GM23338 (cell line): ENCODE measurements around the gene OR5B21. TPM values are rescaled to one million over a fixed set of nuclear protein-coding genes. Genes with fewer than 3 reads are reported as not detected.

Experiments
- ATAC-seq: fragments of 200-7000 bp; cut with Tn5 transposase; 3 replicates; pipeline ENCODE4 v1.9.1; 2020
- DNase-seq: peaks from one replicate; pipeline ENCODE4 v3.0.0-alpha.2; 2015; ENCODE audit warnings: low spot score
- H2AFZ ChIP-seq: fragments of 200-600 bp; sonication (generic); 2 replicates; pipeline ENCODE4 v1.8.0; 2016; ENCODE audit warnings: antibody characterized with exemption, mild to moderate bottlenecking, moderate library complexity
- H3F3A ChIP-seq: fragments of 200-600 bp; sonication (generic); replicated peaks from 2 replicates; pipeline ENCODE4 v1.8.0; 2017; ENCODE audit warnings: antibody characterized with exemption, mixed run types, low read depth
- H3K27ac ChIP-seq: fragments of 200-600 bp; sonication (generic); 2 replicates; pipeline ENCODE4 v1.6.1; 2016; ENCODE audit warnings: low read depth
- H3K27me3 ChIP-seq: fragments of 200-600 bp; sonication (generic); 2 replicates; pipeline ENCODE4 v1.8.0; 2016; ENCODE audit warnings: mild to moderate bottlenecking, mixed run types, moderate library complexity; ENCODE audit not compliant: insufficient read depth
- H3K36me3 ChIP-seq: fragments of 200-600 bp; sonication (generic); 2 replicates; pipeline ENCODE4 v1.8.0; 2016; ENCODE audit warnings: mild to moderate bottlenecking; ENCODE audit not compliant: insufficient read depth
- H3K4me1 ChIP-seq: fragments of 200-600 bp; sonication (generic); 2 replicates; pipeline ENCODE4 v1.8.0; 2016; ENCODE audit warnings: mild to moderate bottlenecking, moderate library complexity; ENCODE audit not compliant: insufficient read depth
- H3K4me2 ChIP-seq: fragments of 200-600 bp; sonication (generic); 2 replicates; pipeline ENCODE4 v1.7.1; 2017; ENCODE audit warnings: mixed run types
- H3K4me3 ChIP-seq: fragments of 200-600 bp; sonication (generic); 2 replicates; pipeline ENCODE4 v1.6.1; 2016; ENCODE audit warnings: mixed run types
- H3K79me2 ChIP-seq: fragments of 200-600 bp; sonication (generic); replicated peaks from 2 replicates; pipeline ENCODE4 v1.8.0; 2017; ENCODE audit warnings: mild to moderate bottlenecking; ENCODE audit not compliant: insufficient read depth
- H3K9me2 ChIP-seq: fragments of 200-600 bp; sonication (generic); 2 replicates; pipeline ENCODE4 v1.8.0; 2017; ENCODE audit not compliant: insufficient read depth
- H4K20me1 ChIP-seq: fragments of 200-600 bp; sonication (generic); replicated peaks from 2 replicates; pipeline ENCODE4 v1.8.0; 2017; ENCODE audit warnings: mild to moderate bottlenecking; ENCODE audit not compliant: insufficient read depth
- H3K27ac Mint-ChIP-seq: 2 replicates; pipeline ENCODE4 v1.8.0; 2020; ENCODE audit warnings: inconsistent platforms, mild to moderate bottlenecking, moderate library complexity, mixed read lengths
- H3K27me3 Mint-ChIP-seq: 3 replicates; pipeline ENCODE4 v1.8.0; 2022; ENCODE audit warnings: low read depth, mild to moderate bottlenecking, moderate library complexity, mixed read lengths, inconsistent platforms; ENCODE audit not compliant: insufficient read depth, poor library complexity
- H3K36me3 Mint-ChIP-seq: 3 replicates; pipeline ENCODE4 v1.8.0; 2021; ENCODE audit warnings: low read depth, mild to moderate bottlenecking, inconsistent platforms, moderate library complexity, mixed read lengths
- H3K4me1 Mint-ChIP-seq: 3 replicates; pipeline ENCODE4 v1.8.0; 2020; ENCODE audit warnings: mild to moderate bottlenecking, inconsistent platforms, mixed read lengths
- H3K4me3 Mint-ChIP-seq: 3 replicates; pipeline ENCODE4 v1.8.0; 2021; ENCODE audit warnings: moderate library complexity, mild to moderate bottlenecking, inconsistent platforms, mixed read lengths
- H3K9me3 Mint-ChIP-seq: 3 replicates; pipeline ENCODE4 v1.8.0; 2020; ENCODE audit warnings: moderate library complexity, mild to moderate bottlenecking, inconsistent platforms, mixed read lengths
- CREB1 ChIP-seq: fragments of 250-450 bp; sonication (Bioruptor Pico); IDR thresholded peaks from 2 replicates; pipeline ENCODE4 v1.5.0; 2020; ENCODE audit warnings: low read depth, mild to moderate bottlenecking, moderate library complexity
- CTCF ChIP-seq, 2 experiments: fragments of 200-600 bp in 1 of 2; sonication (generic) in 1 of 2; conservative IDR thresholded peaks; 2 replicates each; pipeline versions ENCODE4 v1.5.1 to v1.6.1; 2016 to 2017; ENCODE audit warnings: antibody characterized with exemption in 2 of 2, low read depth in 2 of 2, mild to moderate bottlenecking in 2 of 2, moderate library complexity in 1 of 2
- EZH2phosphoT487 ChIP-seq: fragments of 200-600 bp; sonication (generic); IDR thresholded peaks from one replicate; pipeline ENCODE4 v1.8.1; 2018; ENCODE audit warnings: antibody characterized with exemption; ENCODE audit not compliant: unreplicated experiment
- JUNB ChIP-seq: IDR thresholded peaks from one replicate; pipeline ENCODE4 v1.6.1; 2016; ENCODE audit warnings: antibody characterized with exemption; ENCODE audit not compliant: unreplicated experiment
- NANOG ChIP-seq: IDR thresholded peaks from 2 replicates; pipeline ENCODE4 v1.6.1; 2016; ENCODE audit warnings: antibody characterized with exemption, borderline replicate concordance
- POLR2AphosphoS5 ChIP-seq: IDR thresholded peaks from 2 replicates; pipeline ENCODE4 v1.6.1; 2016; ENCODE audit warnings: antibody characterized with exemption, low read depth
- STAT1 ChIP-seq: IDR thresholded peaks from one replicate; pipeline ENCODE4 v1.6.1; 2016; ENCODE audit warnings: antibody characterized with exemption; ENCODE audit not compliant: unreplicated experiment
- ZNF114 ChIP-seq: fragments of 250-450 bp; sonication (Bioruptor Pico); IDR thresholded peaks from 2 replicates; pipeline ENCODE4 v1.5.0; 2020; ENCODE audit warnings: mild to moderate bottlenecking, moderate library complexity
- ZNF331 ChIP-seq: fragments of 250-450 bp; sonication (Bioruptor Pico); IDR thresholded peaks from 2 replicates; pipeline ENCODE4 v1.5.0; 2020; ENCODE audit warnings: low read depth, mild to moderate bottlenecking, moderate library complexity
- polyA plus RNA-seq: library from polyadenylated mRNA; unstranded; fragments of >200 nt; fragmentation: Nextera tagmentation; extraction: Ambion mirVana; gene quantifications from 2 replicates; pipeline ENCODE4 v1.2.1, GENCODE V29; 2016
- total RNA-seq: library from RNA; depleted of rRNA; stranded (reverse); fragments of >200 nt; shearing (Covaris generic); gene quantifications from 2 replicates; pipeline ENCODE4 v1.2.3, GENCODE V29; 2014
- TF ChIP-seq, protein P1 (sequence below): IDR thresholded peaks from 2 replicates; pipeline ENCODE4 v1.6.1; 2016; ENCODE audit warnings: antibody characterized with exemption
- TF ChIP-seq, protein P2 (sequence below): fragments of 250-450 bp; sonication (Bioruptor Pico); IDR thresholded peaks from 2 replicates; pipeline ENCODE4 v1.5.0; 2020; ENCODE audit warnings: mild to moderate bottlenecking, moderate library complexity

The OR5B21 gene
- total and polyA plus RNA-seq, 2 experiments from 2014 or later, result not detected

DNA sequence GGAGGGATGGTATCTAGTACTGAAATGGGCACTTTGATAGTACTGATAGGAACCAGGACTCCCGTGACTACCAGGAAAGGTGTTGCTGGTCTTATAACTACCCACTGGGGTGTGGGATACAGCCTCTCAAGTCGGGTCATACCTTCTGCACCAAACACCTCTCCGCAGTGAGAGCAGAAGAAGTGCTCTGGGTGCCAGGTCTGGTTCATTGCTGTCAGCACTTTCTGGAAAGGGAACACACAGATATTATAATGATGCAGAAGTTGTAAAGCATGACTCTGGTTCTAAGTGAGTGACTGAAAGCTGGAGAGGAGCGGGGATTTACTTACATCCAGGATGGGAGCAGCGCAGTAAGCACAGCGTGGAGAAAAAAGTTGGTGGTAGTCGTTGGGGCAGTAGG lies 41.7 kb upstream of the OR5B21 start:
- Mint-ChIP-seq H3K4me3 (no peak overlapping the region), H3K36me3 (no peaks in the 10 kb centered on the region), H3K9me3 (no peaks in the 10 kb centered on the region), H3K4me1 (no peaks in the 10 kb centered on the region), H3K27me3 (no peaks in the 10 kb centered on the region), H3K27ac (no peak overlapping the region)
- Histone ChIP-seq H3K4me3 (no peak overlapping the region), H2AFZ (no peak overlapping the region), H3K9me2 (peaks cover 4% of the 10 kb centered on the region; the same call in 1 of the 2 replicates), H3K27me3 (no peaks in the 10 kb centered on the region), H3K27ac (no peak overlapping the region), H3K4me1 (no peaks in the 10 kb centered on the region), H3K79me2 (no peaks in the 10 kb centered on the region), H3K36me3 (no peaks in the 10 kb centered on the region), H3K4me2 (no peak overlapping the region), H3F3A (no peaks in the 10 kb centered on the region), H4K20me1 (no peaks in the 10 kb centered on the region)
- ATAC-seq (no peak), DNase-seq (no peak)
- TF ChIP-seq EZH2phosphoT487 (no peak), JUNB (no peak), NANOG (no peak), ZNF331 (CRISPR knock-in tag) (no peak), CTCF (conservative IDR thresholded peaks at IDR 0.05; ENCODE audit: low read depth in 2 of 2) (no peak), CREB1 (CRISPR knock-in tag) (no peak), STAT1 (no peak), ZNF114 (no peak), POLR2AphosphoS5 (no peak)
- TF ChIP-seq, protein P1, sequence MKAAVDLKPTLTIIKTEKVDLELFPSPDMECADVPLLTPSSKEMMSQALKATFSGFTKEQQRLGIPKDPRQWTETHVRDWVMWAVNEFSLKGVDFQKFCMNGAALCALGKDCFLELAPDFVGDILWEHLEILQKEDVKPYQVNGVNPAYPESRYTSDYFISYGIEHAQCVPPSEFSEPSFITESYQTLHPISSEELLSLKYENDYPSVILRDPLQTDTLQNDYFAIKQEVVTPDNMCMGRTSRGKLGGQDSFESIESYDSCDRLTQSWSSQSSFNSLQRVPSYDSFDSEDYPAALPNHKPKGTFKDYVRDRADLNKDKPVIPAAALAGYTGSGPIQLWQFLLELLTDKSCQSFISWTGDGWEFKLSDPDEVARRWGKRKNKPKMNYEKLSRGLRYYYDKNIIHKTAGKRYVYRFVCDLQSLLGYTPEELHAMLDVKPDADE, result no peak
- TF ChIP-seq, protein P2, sequence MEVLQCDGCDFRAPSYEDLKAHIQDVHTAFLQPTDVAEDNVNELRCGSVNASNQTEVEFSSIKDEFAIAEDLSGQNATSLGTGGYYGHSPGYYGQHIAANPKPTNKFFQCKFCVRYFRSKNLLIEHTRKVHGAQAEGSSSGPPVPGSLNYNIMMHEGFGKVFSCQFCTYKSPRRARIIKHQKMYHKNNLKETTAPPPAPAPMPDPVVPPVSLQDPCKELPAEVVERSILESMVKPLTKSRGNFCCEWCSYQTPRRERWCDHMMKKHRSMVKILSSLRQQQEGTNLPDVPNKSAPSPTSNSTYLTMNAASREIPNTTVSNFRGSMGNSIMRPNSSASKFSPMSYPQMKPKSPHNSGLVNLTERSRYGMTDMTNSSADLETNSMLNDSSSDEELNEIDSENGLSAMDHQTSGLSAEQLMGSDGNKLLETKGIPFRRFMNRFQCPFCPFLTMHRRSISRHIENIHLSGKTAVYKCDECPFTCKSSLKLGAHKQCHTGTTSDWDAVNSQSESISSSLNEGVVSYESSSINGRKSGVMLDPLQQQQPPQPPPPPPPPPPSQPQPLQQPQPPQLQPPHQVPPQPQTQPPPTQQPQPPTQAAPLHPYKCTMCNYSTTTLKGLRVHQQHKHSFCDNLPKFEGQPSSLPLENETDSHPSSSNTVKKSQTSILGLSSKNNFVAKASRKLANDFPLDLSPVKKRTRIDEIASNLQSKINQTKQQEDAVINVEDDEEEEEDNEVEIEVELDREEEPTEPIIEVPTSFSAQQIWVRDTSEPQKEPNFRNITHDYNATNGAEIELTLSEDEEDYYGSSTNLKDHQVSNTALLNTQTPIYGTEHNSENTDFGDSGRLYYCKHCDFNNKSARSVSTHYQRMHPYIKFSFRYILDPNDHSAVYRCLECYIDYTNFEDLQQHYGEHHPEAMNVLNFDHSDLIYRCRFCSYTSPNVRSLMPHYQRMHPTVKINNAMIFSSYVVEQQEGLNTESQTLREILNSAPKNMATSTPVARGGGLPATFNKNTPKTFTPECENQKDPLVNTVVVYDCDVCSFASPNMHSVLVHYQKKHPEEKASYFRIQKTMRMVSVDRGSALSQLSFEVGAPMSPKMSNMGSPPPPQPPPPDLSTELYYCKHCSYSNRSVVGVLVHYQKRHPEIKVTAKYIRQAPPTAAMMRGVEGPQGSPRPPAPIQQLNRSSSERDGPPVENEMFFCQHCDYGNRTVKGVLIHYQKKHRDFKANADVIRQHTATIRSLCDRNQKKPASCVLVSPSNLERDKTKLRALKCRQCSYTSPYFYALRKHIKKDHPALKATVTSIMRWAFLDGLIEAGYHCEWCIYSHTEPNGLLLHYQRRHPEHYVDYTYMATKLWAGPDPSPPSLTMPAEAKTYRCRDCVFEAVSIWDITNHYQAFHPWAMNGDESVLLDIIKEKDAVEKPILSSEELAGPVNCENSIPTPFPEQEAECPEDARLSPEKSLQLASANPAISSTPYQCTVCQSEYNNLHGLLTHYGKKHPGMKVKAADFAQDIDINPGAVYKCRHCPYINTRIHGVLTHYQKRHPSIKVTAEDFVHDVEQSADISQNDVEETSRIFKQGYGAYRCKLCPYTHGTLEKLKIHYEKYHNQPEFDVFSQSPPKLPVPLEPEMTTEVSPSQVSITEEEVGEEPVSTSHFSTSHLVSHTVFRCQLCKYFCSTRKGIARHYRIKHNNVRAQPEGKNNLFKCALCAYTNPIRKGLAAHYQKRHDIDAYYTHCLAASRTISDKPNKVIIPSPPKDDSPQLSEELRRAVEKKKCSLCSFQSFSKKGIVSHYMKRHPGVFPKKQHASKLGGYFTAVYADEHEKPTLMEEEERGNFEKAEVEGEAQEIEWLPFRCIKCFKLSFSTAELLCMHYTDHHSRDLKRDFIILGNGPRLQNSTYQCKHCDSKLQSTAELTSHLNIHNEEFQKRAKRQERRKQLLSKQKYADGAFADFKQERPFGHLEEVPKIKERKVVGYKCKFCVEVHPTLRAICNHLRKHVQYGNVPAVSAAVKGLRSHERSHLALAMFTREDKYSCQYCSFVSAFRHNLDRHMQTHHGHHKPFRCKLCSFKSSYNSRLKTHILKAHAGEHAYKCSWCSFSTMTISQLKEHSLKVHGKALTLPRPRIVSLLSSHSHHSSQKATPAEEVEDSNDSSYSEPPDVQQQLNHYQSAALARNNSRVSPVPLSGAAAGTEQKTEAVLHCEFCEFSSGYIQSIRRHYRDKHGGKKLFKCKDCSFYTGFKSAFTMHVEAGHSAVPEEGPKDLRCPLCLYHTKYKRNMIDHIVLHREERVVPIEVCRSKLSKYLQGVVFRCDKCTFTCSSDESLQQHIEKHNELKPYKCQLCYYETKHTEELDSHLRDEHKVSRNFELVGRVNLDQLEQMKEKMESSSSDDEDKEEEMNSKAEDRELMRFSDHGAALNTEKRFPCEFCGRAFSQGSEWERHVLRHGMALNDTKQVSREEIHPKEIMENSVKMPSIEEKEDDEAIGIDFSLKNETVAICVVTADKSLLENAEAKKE (CRISPR knock-in tag), result no peak
